Measurements from ENCODE around the gene ZMYM1.
A peak's percentile ranks its signal among the peaks of the same experiment; 100 is the strongest.
"Not testable (repeated sequence)": the region's sequence is repeated elsewhere in the genome, so short reads cannot be mapped to it uniquely, and the experiment has no call there.

Gene ZMYM1

GRCh38 chr1:35076426-35076825 is 2.8 kb upstream of the ZMYM1 start:
- DNase-seq (ENCODE audit: low spot score) = not testable (repeated sequence)

- no peak for DNase-seq (ENCODE audit: low spot score)
These were observed 1.1 kb downstream of the ZMYM1 start for GRCh38 chr1:35080171-35080854.

GRCh38 chr1:35085421-35085820 is 6.2 kb downstream of the ZMYM1 start:
- DNase-seq (ENCODE audit: low spot score) = peak; percentile 19

GRCh38 chr1:35097224-35097623 is 18.0 kb downstream of the ZMYM1 start:
- DNase-seq (ENCODE audit: low spot score) = peak; percentile 8

- DNase-seq (ENCODE audit: low spot score) = peak; percentile 56
These were observed 31.9 kb downstream of the ZMYM1 start for GRCh38 chr1:35111106-35111505.

- DNase-seq (ENCODE audit: low spot score) = no peak
These were observed 33.5 kb downstream of the ZMYM1 start for GRCh38 chr1:35112668-35113067.

- DNase-seq (ENCODE audit: low spot score) = no peak
These were observed 36.5 kb downstream of the ZMYM1 start for GRCh38 chr1:35115459-35116383.

- DNase-seq (ENCODE audit: low spot score) = peak; percentile 33
These were observed 41.4 kb downstream of the ZMYM1 start for GRCh38 chr1:35120458-35121133.

GRCh38 chr1:35122311-35122710 is 43.1 kb downstream of the ZMYM1 start:
- DNase-seq (ENCODE audit: low spot score) = no peak

- no peak for DNase-seq (ENCODE audit: low spot score)
These were observed 47.4 kb downstream of the ZMYM1 start for GRCh38 chr1:35126546-35126945.

GRCh38 chr1:35129080-35129479 is 49.9 kb downstream of the ZMYM1 start:
- DNase-seq (ENCODE audit: low spot score) = no peak

GRCh38 chr1:35136780-35137179 is 57.6 kb downstream of the ZMYM1 start:
- no peak for DNase-seq (ENCODE audit: low spot score)

GRCh38 chr1:35137590-35137989 is 58.4 kb downstream of the ZMYM1 start:
- not testable (repeated sequence) for DNase-seq (ENCODE audit: low spot score)

GRCh38 chr1:35142294-35142693 is 63.1 kb downstream of the ZMYM1 start:
- DNase-seq (ENCODE audit: low spot score) = not testable (repeated sequence)

GRCh38 chr1:35142728-35143127 is 63.5 kb downstream of the ZMYM1 start:
- not testable (repeated sequence) for DNase-seq (ENCODE audit: low spot score)

GRCh38 chr1:35143737-35144508 is 64.7 kb downstream of the ZMYM1 start:
- DNase-seq (ENCODE audit: low spot score) = no peak

- not testable (repeated sequence) for DNase-seq (ENCODE audit: low spot score)
These were observed 66.8 kb downstream of the ZMYM1 start for GRCh38 chr1:35145892-35146549.

- DNase-seq (ENCODE audit: low spot score) = no peak
These were observed 72.0 kb downstream of the ZMYM1 start for GRCh38 chr1:35151220-35151619.

GRCh38 chr1:35164893-35165292 is 85.7 kb downstream of the ZMYM1 start:
- DNase-seq (ENCODE audit: low spot score) = no peak
